HL-60 (cell line): ENCODE data around the gene EPS8L1.

ENCODE experiments used
- DNase-seq, 2 experiments: peaks; one replicate each; pipeline ENCODE4 v3.0.0-alpha.2; 2010 to 2020; ENCODE audit warnings: low read depth in 1 of 2, low spot score in 1 of 2
- H3K27ac ChIP-seq: fragments of 250-450 bp; sonication (Bioruptor Pico); replicated peaks from 2 replicates; pipeline ENCODE4 v1.5.1; 2020; ENCODE audit warnings: mild to moderate bottlenecking, moderate library complexity
- H3K27me3 ChIP-seq: fragments of 250-450 bp; sonication (Bioruptor Pico); 2 replicates; pipeline ENCODE4 v1.5.1; 2021; ENCODE audit warnings: mild to moderate bottlenecking, moderate library complexity; ENCODE audit not compliant: insufficient read depth, poor library complexity, severe bottlenecking
- H3K4me3 ChIP-seq: replicated peaks from 2 replicates; pipeline ENCODE4 v1.5.1; 2011; ENCODE audit warnings: mild to moderate bottlenecking, control low read depth, low read length; ENCODE audit not compliant: insufficient read depth
- GABPA ChIP-seq: IDR thresholded peaks from 2 replicates; pipeline ENCODE4 v1.6.1; 2012; ENCODE audit warnings: low read depth
- POLR2AphosphoS5 ChIP-seq: IDR thresholded peaks from 2 replicates; pipeline ENCODE4 v1.6.1; 2012; ENCODE audit warnings: low read depth
- SPI1 ChIP-seq: IDR thresholded peaks from 2 replicates; pipeline ENCODE4 v1.6.1; 2012; ENCODE audit warnings: low read depth, mild to moderate bottlenecking, borderline replicate concordance
- TF ChIP-seq, protein P1 (sequence below): IDR thresholded peaks from 2 replicates; pipeline ENCODE4 v1.6.1; 2012; ENCODE audit warnings: low read depth; ENCODE audit not compliant: insufficient replicate concordance
- TF ChIP-seq, protein P2 (sequence below): IDR thresholded peaks from one replicate; pipeline ENCODE4 v1.5.1; 2011; ENCODE audit warnings: low read length, control low read depth, inconsistent platforms; ENCODE audit not compliant: insufficient read depth

Gene EPS8L1

DNA sequence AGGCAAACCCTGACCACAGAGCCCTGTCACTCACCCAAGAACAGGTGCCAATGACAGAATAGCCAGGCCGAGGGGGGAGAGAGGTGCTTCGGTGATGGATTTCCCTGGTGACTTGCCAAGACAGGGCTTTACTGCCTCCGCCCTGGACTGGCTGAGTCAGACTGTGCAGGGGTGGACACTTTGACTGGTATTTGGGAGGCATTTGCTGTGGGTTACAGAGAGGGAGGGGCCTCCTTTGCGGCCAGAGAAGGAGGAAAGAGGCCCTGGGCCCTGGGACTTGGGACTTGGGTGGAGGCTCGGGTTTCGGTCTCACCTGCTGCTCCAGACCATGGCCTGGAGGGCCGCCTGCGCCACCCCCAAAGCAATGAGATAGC lies 4.6 kb upstream of the EPS8L1 start:
- TF ChIP-seq, protein P1, sequence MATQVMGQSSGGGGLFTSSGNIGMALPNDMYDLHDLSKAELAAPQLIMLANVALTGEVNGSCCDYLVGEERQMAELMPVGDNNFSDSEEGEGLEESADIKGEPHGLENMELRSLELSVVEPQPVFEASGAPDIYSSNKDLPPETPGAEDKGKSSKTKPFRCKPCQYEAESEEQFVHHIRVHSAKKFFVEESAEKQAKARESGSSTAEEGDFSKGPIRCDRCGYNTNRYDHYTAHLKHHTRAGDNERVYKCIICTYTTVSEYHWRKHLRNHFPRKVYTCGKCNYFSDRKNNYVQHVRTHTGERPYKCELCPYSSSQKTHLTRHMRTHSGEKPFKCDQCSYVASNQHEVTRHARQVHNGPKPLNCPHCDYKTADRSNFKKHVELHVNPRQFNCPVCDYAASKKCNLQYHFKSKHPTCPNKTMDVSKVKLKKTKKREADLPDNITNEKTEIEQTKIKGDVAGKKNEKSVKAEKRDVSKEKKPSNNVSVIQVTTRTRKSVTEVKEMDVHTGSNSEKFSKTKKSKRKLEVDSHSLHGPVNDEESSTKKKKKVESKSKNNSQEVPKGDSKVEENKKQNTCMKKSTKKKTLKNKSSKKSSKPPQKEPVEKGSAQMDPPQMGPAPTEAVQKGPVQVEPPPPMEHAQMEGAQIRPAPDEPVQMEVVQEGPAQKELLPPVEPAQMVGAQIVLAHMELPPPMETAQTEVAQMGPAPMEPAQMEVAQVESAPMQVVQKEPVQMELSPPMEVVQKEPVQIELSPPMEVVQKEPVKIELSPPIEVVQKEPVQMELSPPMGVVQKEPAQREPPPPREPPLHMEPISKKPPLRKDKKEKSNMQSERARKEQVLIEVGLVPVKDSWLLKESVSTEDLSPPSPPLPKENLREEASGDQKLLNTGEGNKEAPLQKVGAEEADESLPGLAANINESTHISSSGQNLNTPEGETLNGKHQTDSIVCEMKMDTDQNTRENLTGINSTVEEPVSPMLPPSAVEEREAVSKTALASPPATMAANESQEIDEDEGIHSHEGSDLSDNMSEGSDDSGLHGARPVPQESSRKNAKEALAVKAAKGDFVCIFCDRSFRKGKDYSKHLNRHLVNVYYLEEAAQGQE = no peak
- TF ChIP-seq SPI1 = no peak
- TF ChIP-seq GABPA = no peak
- no peak for TF ChIP-seq POLR2AphosphoS5
- TF ChIP-seq, protein P2, sequence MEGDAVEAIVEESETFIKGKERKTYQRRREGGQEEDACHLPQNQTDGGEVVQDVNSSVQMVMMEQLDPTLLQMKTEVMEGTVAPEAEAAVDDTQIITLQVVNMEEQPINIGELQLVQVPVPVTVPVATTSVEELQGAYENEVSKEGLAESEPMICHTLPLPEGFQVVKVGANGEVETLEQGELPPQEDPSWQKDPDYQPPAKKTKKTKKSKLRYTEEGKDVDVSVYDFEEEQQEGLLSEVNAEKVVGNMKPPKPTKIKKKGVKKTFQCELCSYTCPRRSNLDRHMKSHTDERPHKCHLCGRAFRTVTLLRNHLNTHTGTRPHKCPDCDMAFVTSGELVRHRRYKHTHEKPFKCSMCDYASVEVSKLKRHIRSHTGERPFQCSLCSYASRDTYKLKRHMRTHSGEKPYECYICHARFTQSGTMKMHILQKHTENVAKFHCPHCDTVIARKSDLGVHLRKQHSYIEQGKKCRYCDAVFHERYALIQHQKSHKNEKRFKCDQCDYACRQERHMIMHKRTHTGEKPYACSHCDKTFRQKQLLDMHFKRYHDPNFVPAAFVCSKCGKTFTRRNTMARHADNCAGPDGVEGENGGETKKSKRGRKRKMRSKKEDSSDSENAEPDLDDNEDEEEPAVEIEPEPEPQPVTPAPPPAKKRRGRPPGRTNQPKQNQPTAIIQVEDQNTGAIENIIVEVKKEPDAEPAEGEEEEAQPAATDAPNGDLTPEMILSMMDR = no peak
- Histone ChIP-seq H3K27ac (no peak overlapping the region), H3K27me3 (peaks cover 21% of the 10 kb centered on the region), H3K4me3 (no peak overlapping the region)
- DNase-seq = no peak

DNA sequence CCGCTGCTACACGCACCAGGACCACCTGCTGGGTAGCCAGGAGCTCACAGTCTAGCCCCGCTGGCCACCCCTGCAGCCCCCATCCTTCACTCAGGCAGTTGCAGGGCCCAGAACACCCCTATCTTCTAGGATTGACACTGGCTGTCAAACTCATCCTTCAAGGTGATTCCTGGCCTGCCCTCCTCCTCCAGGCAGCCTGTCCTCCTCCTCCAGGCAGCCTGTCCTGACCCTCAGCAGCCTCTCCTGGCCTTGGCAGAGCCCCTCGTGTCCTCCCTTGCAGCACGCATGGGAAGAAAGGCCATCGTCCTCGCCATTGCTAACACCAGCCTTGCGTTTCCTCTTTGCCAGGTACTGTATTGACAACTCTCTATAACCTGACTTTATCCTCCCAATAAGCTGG lies 3.8 kb upstream of the EPS8L1 start:
- H3K27ac ChIP-seq = no peak overlapping the region
- DNase-seq = no peak

DNA sequence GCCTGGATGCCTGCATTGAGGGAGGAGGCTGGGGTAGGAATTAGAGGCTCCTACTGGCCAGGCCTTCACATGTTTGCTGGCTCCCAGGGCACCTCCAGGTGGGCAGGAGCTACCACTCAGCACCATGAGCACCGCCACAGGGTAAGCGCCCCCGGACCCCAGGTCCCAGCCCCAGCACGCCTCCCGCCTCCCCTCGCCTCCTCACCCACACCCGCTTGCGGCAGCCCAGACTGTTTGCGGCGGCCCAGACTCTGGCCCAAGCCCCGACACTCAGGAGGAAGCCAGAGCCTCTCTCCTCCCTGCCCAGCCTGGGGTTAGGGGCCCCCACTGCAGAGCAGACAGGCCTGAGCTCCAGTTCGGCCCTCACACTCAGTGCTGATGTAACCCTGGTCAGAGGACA lies 652 bp downstream of the EPS8L1 start:
- no peaks in the 10 kb centered on the region for H3K27me3 ChIP-seq
- DNase-seq = no peak
- TF ChIP-seq, protein P1 = no peak
- TF ChIP-seq POLR2AphosphoS5 (no peak), GABPA (no peak), SPI1 (no peak)
- TF ChIP-seq, protein P2 = no peak
- H3K27ac ChIP-seq = no peak overlapping the region
- no peak overlapping the region for H3K4me3 ChIP-seq

More for the DNA sequence above, 3.8 kb upstream of the EPS8L1 start:
- Histone ChIP-seq H3K4me3 (no peak overlapping the region), H3K27me3 (peaks cover 21% of the 10 kb centered on the region)
- TF ChIP-seq SPI1 (no peak), GABPA (no peak), POLR2AphosphoS5 (no peak)
- TF ChIP-seq, protein P1 = no peak

DNA sequence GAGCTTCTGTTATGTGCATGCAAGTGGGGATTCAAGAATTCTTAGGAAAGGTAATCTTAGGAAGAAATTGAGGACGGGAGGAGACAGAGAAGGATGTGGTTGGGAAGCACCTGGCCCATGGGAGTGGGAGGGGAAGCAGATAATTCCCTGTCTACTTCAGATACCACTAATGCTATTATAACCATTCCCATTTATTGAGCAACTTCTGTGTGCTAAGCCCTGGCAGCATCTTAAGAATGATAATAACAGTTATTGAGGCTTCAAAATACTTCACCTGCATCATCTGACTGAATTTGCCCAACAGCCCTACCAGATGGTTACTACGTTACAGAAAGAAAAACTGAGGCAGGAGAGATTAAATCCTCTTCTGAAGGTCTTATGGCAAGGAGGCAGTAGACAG lies 1.4 kb downstream of the EPS8L1 start:
- DNase-seq = no peak
- TF ChIP-seq SPI1 (no peak), POLR2AphosphoS5 (no peak), GABPA (no peak)
- TF ChIP-seq, protein P1 = no peak
- TF ChIP-seq, protein P2 = no peak
- Histone ChIP-seq H3K27ac (no peak overlapping the region), H3K4me3 (no peak overlapping the region), H3K27me3 (peaks cover 3% of the 10 kb centered on the region)
